Osteoblast (primary cell): ENCODE results near the gene MTIF2. TPM values are rescaled to one million over a fixed set of nuclear protein-coding genes. Genes with fewer than 3 reads are reported as not detected.
A peak's percentile ranks its signal among the peaks of the same experiment; 100 is the strongest.
"Not testable (repeated sequence)": the region's sequence is repeated elsewhere in the genome, so short reads cannot be mapped to it uniquely, and the experiment has no call there.

Experiments
- DNase-seq: peaks from one replicate; pipeline ENCODE4 v3.0.0; 2011; ENCODE audit warnings: low spot score, mixed read lengths; ENCODE audit not compliant: insufficient read length; ENCODE audit errors: missing footprints
- H2AFZ ChIP-seq: 2 replicates; pipeline ENCODE4 v1.6.0; 2011; ENCODE audit warnings: mild to moderate bottlenecking, low read length
- H3K27ac ChIP-seq: 2 replicates; pipeline ENCODE4 v1.5.1; 2011; ENCODE audit warnings: mild to moderate bottlenecking, low read depth, low read length, moderate library complexity
- H3K27me3 ChIP-seq: 2 replicates; pipeline ENCODE4 v1.6.0; 2012; ENCODE audit warnings: mild to moderate bottlenecking, control low read depth, inconsistent platforms, low read length, moderate library complexity; ENCODE audit not compliant: insufficient read depth
- H3K36me3 ChIP-seq: 2 replicates; pipeline ENCODE4 v1.5.1; 2011; ENCODE audit warnings: mild to moderate bottlenecking, low read length, control low read depth, moderate library complexity; ENCODE audit not compliant: insufficient read depth
- H3K4me1 ChIP-seq: 2 replicates; pipeline ENCODE4 v1.5.1; 2011; ENCODE audit warnings: mild to moderate bottlenecking, low read length, control low read depth, moderate library complexity; ENCODE audit not compliant: insufficient read depth
- H3K4me2 ChIP-seq: 2 replicates; pipeline ENCODE4 v1.6.0; 2011; ENCODE audit warnings: mild to moderate bottlenecking, low read length; ENCODE audit not compliant: insufficient read depth
- H3K4me3 ChIP-seq: fragments of 200-600 bp; sonication (generic); 3 replicates; pipeline ENCODE4 v1.5.1; 2012; ENCODE audit warnings: mild to moderate bottlenecking, low read length, inconsistent platforms; ENCODE audit not compliant: insufficient read depth
- H3K79me2 ChIP-seq: 2 replicates; pipeline ENCODE4 v1.6.0; 2012; ENCODE audit warnings: mild to moderate bottlenecking, low read length, control low read depth, inconsistent platforms; ENCODE audit not compliant: insufficient read depth
- H3K9me3 ChIP-seq: 2 replicates; pipeline ENCODE4 v1.5.1; 2011; ENCODE audit warnings: low read depth, low read length, control low read depth
- H4K20me1 ChIP-seq: 2 replicates; pipeline ENCODE4 v1.6.0; 2012; ENCODE audit warnings: mild to moderate bottlenecking, low read length, control low read depth; ENCODE audit not compliant: insufficient read depth
- CTCF ChIP-seq: IDR thresholded peaks from 2 replicates; pipeline ENCODE4 v1.5.1; 2011; ENCODE audit warnings: mild to moderate bottlenecking, low read depth, low read length, moderate library complexity; ENCODE audit errors: extremely low read depth
- total RNA-seq: library from RNA; depleted of rRNA; stranded (reverse); fragments of >200 nt; gene quantifications from 2 replicates; pipeline ENCODE4 v1.2.3, GENCODE V29; 2012

The MTIF2 gene
- total RNA-seq, 1 donor: 45.6 TPM

GRCh38 chr2:55230551-55230950 is 38.5 kb downstream of the MTIF2 start:
- Histone ChIP-seq H3K4me2 (no peak overlapping the region), H3K79me2 (peaks cover 77% of the 10 kb centered on the region)

DNA sequence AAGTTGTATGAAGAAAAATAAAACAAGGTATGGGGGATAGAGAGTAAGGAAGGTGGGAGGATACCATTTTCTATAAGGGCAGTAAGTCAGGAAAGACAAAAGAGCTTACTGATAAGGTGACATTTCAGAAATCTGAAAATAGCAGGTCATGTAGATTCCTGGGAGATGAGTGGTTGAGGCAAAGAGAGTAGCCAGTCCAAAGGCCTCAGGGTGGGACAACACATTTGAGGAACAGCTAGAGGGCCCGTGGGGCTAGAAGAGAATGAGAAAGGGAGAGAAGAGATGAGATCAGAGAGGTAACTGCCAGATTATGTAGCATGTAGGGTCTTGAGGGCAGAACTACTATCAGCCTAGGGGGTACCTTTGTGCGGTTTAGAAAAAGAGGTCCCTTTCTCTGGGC is 39.8 kb downstream of the MTIF2 start:
- no peak overlapping the region for H3K4me2 ChIP-seq
- no peaks in the 10 kb centered on the region for H3K9me3 ChIP-seq
- peaks cover 21% of the 10 kb centered on the region for H4K20me1 ChIP-seq
- no peaks in the 10 kb centered on the region for H3K27me3 ChIP-seq
- H3K36me3 ChIP-seq: peaks cover 10% of the 10 kb centered on the region
- peaks cover 69% of the 10 kb centered on the region for H3K79me2 ChIP-seq
- no peak overlapping the region for H3K4me3 ChIP-seq
- H3K4me1 ChIP-seq: peaks cover 17% of the 10 kb centered on the region
- no peak for DNase-seq
- no peak overlapping the region for H2AFZ ChIP-seq
- TF ChIP-seq CTCF: no peak
- H3K27ac ChIP-seq: no peak overlapping the region

More at GRCh38 chr2:55230551-55230950, 38.5 kb downstream of the MTIF2 start:
- H3K4me3 ChIP-seq: peak overlapping the region; percentile 6
- H3K27ac ChIP-seq: no peak overlapping the region
- H4K20me1 ChIP-seq: peaks cover 28% of the 10 kb centered on the region
- peaks cover 29% of the 10 kb centered on the region for H3K4me1 ChIP-seq
- H3K9me3 ChIP-seq: no peaks in the 10 kb centered on the region
- no peak for DNase-seq
- peaks cover 23% of the 10 kb centered on the region for H3K36me3 ChIP-seq
- TF ChIP-seq CTCF: no peak
- no peaks in the 10 kb centered on the region for H3K27me3 ChIP-seq
- no peak overlapping the region for H2AFZ ChIP-seq

GRCh38 chr2:55228226-55228563 is 40.8 kb downstream of the MTIF2 start:
- peaks cover 61% of the 10 kb centered on the region for H3K79me2 ChIP-seq
- TF ChIP-seq CTCF: no peak
- peaks cover 12% of the 10 kb centered on the region for H4K20me1 ChIP-seq
- H3K9me3 ChIP-seq: no peaks in the 10 kb centered on the region
- H3K4me3 ChIP-seq: no peak overlapping the region
- H3K4me1 ChIP-seq: peaks cover 6% of the 10 kb centered on the region
- no peak for DNase-seq
- no peak overlapping the region for H2AFZ ChIP-seq
- no peaks in the 10 kb centered on the region for H3K27me3 ChIP-seq
- H3K4me2 ChIP-seq: no peak overlapping the region
- H3K36me3 ChIP-seq: no peaks in the 10 kb centered on the region
- no peak overlapping the region for H3K27ac ChIP-seq

DNA sequence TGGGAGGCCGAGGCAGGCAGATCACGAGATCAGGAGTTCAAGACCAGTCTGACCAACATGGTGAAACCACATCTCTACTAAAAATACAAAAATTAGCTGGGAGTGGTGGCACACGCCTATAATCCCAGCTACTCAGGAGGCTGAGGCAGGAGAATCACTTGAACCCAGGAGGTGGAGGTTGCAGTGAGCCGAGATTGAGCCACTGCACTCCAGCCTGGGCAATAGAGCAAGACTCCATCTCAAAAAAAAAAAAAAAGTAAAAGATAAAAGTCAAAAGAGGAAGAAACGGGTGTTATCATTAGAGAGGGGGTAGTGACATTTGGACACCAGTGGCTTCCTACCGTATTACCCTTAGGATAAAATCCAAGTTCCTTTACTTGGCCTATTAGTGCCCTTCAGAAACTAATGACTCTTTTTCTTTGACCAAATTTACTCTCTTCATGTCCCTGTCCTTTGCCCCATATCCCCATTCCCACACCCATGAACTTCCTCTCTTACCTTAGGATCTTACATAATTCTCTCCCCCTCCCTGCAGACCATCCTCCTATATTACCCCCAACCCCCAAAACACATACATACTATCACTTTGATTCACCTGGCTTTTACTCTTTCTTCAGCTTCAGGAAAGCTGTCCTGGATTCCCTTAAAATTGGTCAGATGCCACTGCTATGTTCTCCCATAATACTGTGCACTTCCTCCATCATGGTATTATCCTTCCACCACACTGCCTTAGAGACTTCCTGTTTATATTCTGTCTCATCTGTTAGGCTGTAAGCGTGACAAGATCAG is 41.4 kb downstream of the MTIF2 start:
- DNase-seq, H3K27me3 ChIP-seq, H2AFZ ChIP-seq, H3K27ac ChIP-seq, H3K4me3 ChIP-seq, H3K9me3 ChIP-seq, H3K4me1 ChIP-seq, H3K4me2 ChIP-seq, H3K36me3 ChIP-seq, H4K20me1 ChIP-seq: not testable (repeated sequence)
- peaks cover 55% of the 10 kb centered on the region for H3K79me2 ChIP-seq
